Measurements from ENCODE around the gene FKBP11. TPM values are rescaled to one million over a fixed set of nuclear protein-coding genes. Genes with fewer than 3 reads are reported as not detected.

FKBP11 gene
- total RNA-seq, 1 experiment from 2014 or later: 83.2 TPM

GRCh38 chr12:48967991-48968390 lies 42.7 kb upstream of the FKBP11 start:
- H3K27me3 ChIP-seq (replicated peaks; ENCODE audit: control insufficient read depth, insufficient read depth, low read length): no peaks in the 10 kb centered on the region
- Mint-ChIP-seq H3K27ac (ENCODE audit: unreplicated experiment) (no peak overlapping the region), H3K27me3 (ENCODE audit: insufficient read depth, unreplicated experiment) (no peaks in the 10 kb centered on the region), H3K4me1 (ENCODE audit: low read depth, unreplicated experiment) (peaks cover 18% of the 10 kb centered on the region), H3K4me3 (ENCODE audit: unreplicated experiment) (no peak overlapping the region), H3K9me3 (ENCODE audit: unreplicated experiment) (no peaks in the 10 kb centered on the region), H3K36me3 (ENCODE audit: insufficient read depth, unreplicated experiment) (no peaks in the 10 kb centered on the region)
- TF ChIP-seq CTCF (IDR thresholded peaks at IDR 0.05; ENCODE audit: insufficient read depth in 1 of 2, low read depth in 1 of 2, low read length in 1 of 2, severe bottlenecking in 1 of 2, unreplicated experiment in 1 of 2): no peak
- H3K36me3 ChIP-seq (ENCODE audit: control insufficient read depth, insufficient read depth, low read length): no peaks in the 10 kb centered on the region
- no peaks in the 10 kb centered on the region for H3K9me3 ChIP-seq
- no TSS peak for BruUV-seq (replicated peaks)
- peaks cover 25% of the 10 kb centered on the region for H3K4me1 ChIP-seq
- intact Hi-C loops (cut with micrococcal nuclease; ENCODE audit: unreplicated experiment): no loop called here
- CTCF ChIA-PET: interaction anchor here (1.1 to 2.6 kb wide), 6 partner anchors 10 to 29 kb away, joined by 3 to 8 read pairs (median 6); partner anchors contain the start of gene WNT1
- DNase-seq: no peak
- no peak overlapping the region for H3K4me3 ChIP-seq (ENCODE audit: low read depth, low read length)
- POLR2A ChIA-PET: no interaction called here

- Mint-ChIP-seq H3K36me3 (ENCODE audit: insufficient read depth, unreplicated experiment) (no peaks in the 10 kb centered on the region), H3K27ac (ENCODE audit: unreplicated experiment) (no peak overlapping the region), H3K4me3 (ENCODE audit: unreplicated experiment) (no peak overlapping the region), H3K9me3 (ENCODE audit: unreplicated experiment) (no peaks in the 10 kb centered on the region), H3K4me1 (ENCODE audit: low read depth, unreplicated experiment) (peaks cover 16% of the 10 kb centered on the region), H3K27me3 (ENCODE audit: insufficient read depth, unreplicated experiment) (no peaks in the 10 kb centered on the region)
- Histone ChIP-seq H3K4me3 (ENCODE audit: low read depth, low read length) (no peak overlapping the region), H3K27me3 (replicated peaks; ENCODE audit: control insufficient read depth, insufficient read depth, low read length) (no peaks in the 10 kb centered on the region), H3K9me3 (no peaks in the 10 kb centered on the region), H3K36me3 (ENCODE audit: control insufficient read depth, insufficient read depth, low read length) (no peaks in the 10 kb centered on the region), H3K4me1 (peaks cover 20% of the 10 kb centered on the region)
- CTCF ChIA-PET: interaction anchor here (0.5 to 2.6 kb wide), 4 partner anchors 15 to 656 kb away, joined by 4 to 8 read pairs (median 6); no protein-coding TSS in a partner anchor
- intact Hi-C loops (cut with micrococcal nuclease; ENCODE audit: unreplicated experiment): no loop called here
- TF ChIP-seq CTCF (IDR thresholded peaks at IDR 0.05; ENCODE audit: insufficient read depth in 1 of 2, low read depth in 1 of 2, low read length in 1 of 2, severe bottlenecking in 1 of 2, unreplicated experiment in 1 of 2): no peak
- no TSS peak for BruUV-seq (replicated peaks)
- POLR2A ChIA-PET: interaction anchor here (0.6 to 1.1 kb wide), 3 partner anchors 7 to 22 kb away, joined by 3 to 5 read pairs (median 3); partner anchors contain the start of gene ARF3
- DNase-seq: no peak
These were observed 41.0 kb upstream of the FKBP11 start for GRCh38 chr12:48966177-48966895.

- Mint-ChIP-seq H3K27me3 (ENCODE audit: insufficient read depth, unreplicated experiment) (no peaks in the 10 kb centered on the region), H3K36me3 (ENCODE audit: insufficient read depth, unreplicated experiment) (no peaks in the 10 kb centered on the region), H3K4me3 (ENCODE audit: unreplicated experiment) (no peak overlapping the region), H3K9me3 (ENCODE audit: unreplicated experiment) (no peaks in the 10 kb centered on the region), H3K4me1 (ENCODE audit: low read depth, unreplicated experiment) (peaks cover 6% of the 10 kb centered on the region), H3K27ac (ENCODE audit: unreplicated experiment) (no peak overlapping the region)
- TF ChIP-seq CTCF (IDR thresholded peaks at IDR 0.05; ENCODE audit: insufficient read depth in 1 of 2, low read depth in 1 of 2, low read length in 1 of 2, severe bottlenecking in 1 of 2, unreplicated experiment in 1 of 2): peak; percentile 48 to 72
- DNase-seq: peak in 1 of 2 experiments; percentile 59
- POLR2A ChIA-PET: no interaction called here
- H3K27me3 ChIP-seq (replicated peaks; ENCODE audit: control insufficient read depth, insufficient read depth, low read length): no peaks in the 10 kb centered on the region
- no TSS peak for BruUV-seq (replicated peaks)
- intact Hi-C loops (cut with micrococcal nuclease; ENCODE audit: unreplicated experiment): loop anchor here (1.0 kb wide), 1 partner anchor 30 kb away; no protein-coding TSS in a partner anchor
- no peak overlapping the region for H3K4me3 ChIP-seq (ENCODE audit: low read depth, low read length)
- H3K4me1 ChIP-seq: peaks cover 15% of the 10 kb centered on the region
- CTCF ChIA-PET: no interaction called here
- H3K9me3 ChIP-seq: no peaks in the 10 kb centered on the region
- H3K36me3 ChIP-seq (ENCODE audit: control insufficient read depth, insufficient read depth, low read length): no peaks in the 10 kb centered on the region
These were observed 40.1 kb upstream of the FKBP11 start for GRCh38 chr12:48965298-48965838.
